H1 (cell line): ENCODE measurements around the gene ACVR2A. TPM values are rescaled to one million over a fixed set of nuclear protein-coding genes. Genes with fewer than 3 reads are reported as not detected.

ENCODE experiments used
- CTCF ChIA-PET: fragments of 300-600 bp; sonication (Branson Sonifier 250); formaldehyde crosslinking; loops from one replicate; lab custom pipeline; 2021; ENCODE audit not compliant: partially characterized antibody; lab: Charles Lee
- POLR2A ChIA-PET: fragments of 300-600 bp; sonication (Branson Sonifier 250); formaldehyde crosslinking; loops from one replicate; lab custom pipeline; 2021; ENCODE audit warnings: inconsistent platforms; ENCODE audit not compliant: partially characterized antibody; lab: Charles Lee
- DNase-seq, 2 experiments: peaks; one replicate each; pipeline versions ENCODE4 v3.0.0 to v3.0.0-alpha.2; 2010 to 2022; ENCODE audit warnings: low spot score in 2 of 2, low read depth in 1 of 2, mixed read lengths in 1 of 2
- FAIRE-seq: peaks from 2 replicates; lab custom pipeline; 2011; peaks lifted over from hg19 to GRCh38; lab: Jason Lieb, UNC
- H2AFZ ChIP-seq: 2 replicates; pipeline ENCODE4 v1.8.1; 2012; ENCODE audit warnings: low read length, inconsistent platforms
- H2AK5ac ChIP-seq: 2 replicates; pipeline ENCODE4 v1.6.1; 2013; ENCODE audit warnings: low read depth, low read length
- H2BK120ac ChIP-seq: replicated peaks from 2 replicates; pipeline ENCODE3; 2013; ENCODE audit warnings: low read depth, low read length, inconsistent platforms
- H2BK12ac ChIP-seq: 2 replicates; pipeline ENCODE4 v1.6.1; 2013; ENCODE audit warnings: low read depth, low read length
- H2BK15ac ChIP-seq: 2 replicates; pipeline ENCODE4 v1.6.1; 2013; ENCODE audit warnings: low read length
- H2BK20ac ChIP-seq: 2 replicates; pipeline ENCODE4 v1.6.1; 2013; ENCODE audit warnings: low read length
- H2BK5ac ChIP-seq: 2 replicates; pipeline ENCODE4 v1.6.1; 2013; ENCODE audit warnings: low read depth, low read length
- H3K14ac ChIP-seq: 2 replicates; pipeline ENCODE4 v1.6.1; 2013; ENCODE audit warnings: inconsistent platforms; ENCODE audit not compliant: insufficient read length
- H3K18ac ChIP-seq: 2 replicates; pipeline ENCODE4 v1.6.1; 2013; ENCODE audit warnings: low read length; ENCODE audit errors: extremely low read depth
- H3K23ac ChIP-seq: 2 replicates; pipeline ENCODE4 v1.6.1; 2013; ENCODE audit warnings: inconsistent platforms; ENCODE audit not compliant: insufficient read length
- H3K23me2 ChIP-seq: 2 replicates; pipeline ENCODE4 v1.6.1; 2013; ENCODE audit warnings: low read depth, low read length
- H3K27ac ChIP-seq: 2 replicates; pipeline ENCODE4 v1.6.1; 2011; ENCODE audit warnings: low read depth, low read length, inconsistent platforms
- H3K27me3 ChIP-seq, 4 experiments: replicated peaks in 1 of 4; 1 replicate in 1 of 4; 2 replicates in 3 of 4; pipeline versions ENCODE4 v1.6.1 to v1.8.1; 2011 to 2013; ENCODE audit warnings: low read length in 3 of 4, mild to moderate bottlenecking in 3 of 4, inconsistent platforms in 2 of 4, mixed read lengths in 2 of 4, moderate library complexity in 1 of 4; ENCODE audit not compliant: control insufficient read depth in 3 of 4, insufficient read depth in 3 of 4; ENCODE audit errors: extremely low read depth in 1 of 4
- H3K36me3 ChIP-seq, 4 experiments: 2 replicates each; pipeline versions ENCODE4 v1.6.1 to v1.8.1; 2011 to 2013; ENCODE audit warnings: mild to moderate bottlenecking in 4 of 4, low read length in 3 of 4, moderate library complexity in 2 of 4, control low read depth in 1 of 4, inconsistent platforms in 1 of 4; ENCODE audit not compliant: insufficient read depth in 4 of 4, control insufficient read depth in 2 of 4
- H3K4ac ChIP-seq: replicated peaks from 2 replicates; pipeline ENCODE3; 2013; ENCODE audit warnings: low read length, low read depth, mixed read lengths, inconsistent platforms; ENCODE audit not compliant: insufficient read length
- H3K4me1 ChIP-seq, 4 experiments: replicated peaks in 1 of 4; 1 replicate in 1 of 4; 2 replicates in 3 of 4; pipeline versions ENCODE4 v1.6.1 to v1.8.1; 2011 to 2013; ENCODE audit warnings: low read length in 3 of 4, inconsistent platforms in 2 of 4, mixed read lengths in 1 of 4; ENCODE audit not compliant: insufficient read depth in 4 of 4, control insufficient read depth in 3 of 4
- H3K4me2 ChIP-seq, 2 experiments: 2 replicates each; pipeline versions ENCODE4 v1.6.1 to v1.8.1; 2011 to 2013; ENCODE audit warnings: low read depth in 2 of 2, low read length in 2 of 2, control low read depth in 1 of 2, inconsistent platforms in 1 of 2, mild to moderate bottlenecking in 1 of 2; ENCODE audit not compliant: insufficient read depth in 1 of 2
- H3K4me3 ChIP-seq, 4 experiments: fragments of 200-600, 300-600 bp in 1 of 4; sonication (generic), shearing (Covaris generic), sonication (Bioruptor Twin) in 1 of 4; 2 replicates each; pipeline versions ENCODE4 v1.5.1 to v1.8.1; 2011 to 2016; ENCODE audit warnings: low read length in 4 of 4, low read depth in 3 of 4, control low read depth in 2 of 4, inconsistent platforms in 2 of 4, mild to moderate bottlenecking in 2 of 4, mixed read lengths in 1 of 4, moderate library complexity in 1 of 4; ENCODE audit not compliant: insufficient read depth in 2 of 4; ENCODE audit errors: extremely low read depth in 1 of 4
- H3K56ac ChIP-seq: replicated peaks from 2 replicates; pipeline ENCODE3; 2013; ENCODE audit warnings: low read depth, mild to moderate bottlenecking, mixed read lengths, low read length, inconsistent platforms; ENCODE audit not compliant: insufficient read length
- H3K79me1 ChIP-seq: 2 replicates; pipeline ENCODE4 v1.6.1; 2013; ENCODE audit warnings: low read depth, low read length, control low read depth
- H3K79me2 ChIP-seq, 2 experiments: 2 replicates each; pipeline versions ENCODE4 v1.6.1 to v1.8.1; 2012 to 2013; ENCODE audit warnings: low read length in 2 of 2, mild to moderate bottlenecking in 2 of 2, inconsistent platforms in 1 of 2; ENCODE audit not compliant: insufficient read depth in 2 of 2, control insufficient read depth in 1 of 2
- H3K9ac ChIP-seq, 4 experiments: replicated peaks in 1 of 4; 1 replicate in 1 of 4; 2 replicates in 3 of 4; pipeline versions ENCODE4 v1.6.1 to v1.8.1; 2011 to 2013; ENCODE audit warnings: low read depth in 3 of 4, low read length in 3 of 4, control low read depth in 2 of 4, mild to moderate bottlenecking in 2 of 4, moderate library complexity in 2 of 4, inconsistent platforms in 1 of 4; ENCODE audit errors: extremely low read depth in 1 of 4
- H3K9me3 ChIP-seq, 2 experiments: 2 replicates each; pipeline versions ENCODE4 v1.6.1 to v1.8.1; 2012 to 2013; ENCODE audit warnings: mild to moderate bottlenecking in 2 of 2, moderate library complexity in 2 of 2, control low read depth in 1 of 2, inconsistent platforms in 1 of 2, low read depth in 1 of 2, low read length in 1 of 2, mixed read lengths in 1 of 2; ENCODE audit not compliant: insufficient read depth in 2 of 2
- H4K20me1 ChIP-seq, 2 experiments: replicated peaks in 1 of 2; 2 replicates each; pipeline versions ENCODE3 to v1.8.1; 2011 to 2013; ENCODE audit warnings: inconsistent platforms in 2 of 2, low read length in 2 of 2, mild to moderate bottlenecking in 1 of 2; ENCODE audit not compliant: insufficient read depth in 2 of 2, control insufficient read depth in 1 of 2
- H4K5ac ChIP-seq: 2 replicates; pipeline ENCODE4 v1.6.1; 2013; ENCODE audit warnings: low read length, low read depth, mixed read lengths, inconsistent platforms; ENCODE audit not compliant: insufficient read length
- H4K8ac ChIP-seq: 2 replicates; pipeline ENCODE4 v1.8.0; 2013; ENCODE audit warnings: mild to moderate bottlenecking, moderate library complexity, low read length, inconsistent platforms; ENCODE audit not compliant: insufficient read depth; ENCODE audit errors: extremely low read depth
- H4K91ac ChIP-seq: replicated peaks from 2 replicates; pipeline ENCODE3; 2013; ENCODE audit warnings: low read length, mixed read lengths, inconsistent platforms; ENCODE audit not compliant: insufficient read length
- HDAC2 ChIP-seq, 2 experiments: fragments of 300-600 bp in 1 of 2; sonication (generic) in 1 of 2; IDR thresholded peaks; 2 replicates each; pipeline ENCODE4 v1.6.1; 2011 to 2012; ENCODE audit warnings: low read depth in 2 of 2, low read length in 2 of 2, mild to moderate bottlenecking in 2 of 2, moderate library complexity in 2 of 2, borderline replicate concordance in 1 of 2, inconsistent platforms in 1 of 2
- KDM5A ChIP-seq: fragments of 200-600 bp; IDR thresholded peaks from 2 replicates; pipeline ENCODE4 v1.7.1; 2012; ENCODE audit warnings: mild to moderate bottlenecking, low read length, inconsistent platforms, mixed read lengths
- SAP30 ChIP-seq: fragments of 300-600 bp; sonication (generic); IDR thresholded peaks from 2 replicates; pipeline ENCODE4 v1.7.1; 2012; ENCODE audit warnings: low read length, moderate library complexity, mild to moderate bottlenecking, inconsistent platforms; ENCODE audit not compliant: insufficient read depth, insufficient replicate concordance
- polyA plus RNA-seq, 7 experiments: library from polyadenylated mRNA; depleted of rRNA in 3 of 7; stranded (reverse) in 5 of 7; unstranded in 2 of 7; fragments of >200 nt in 5 of 7; fragments of 200-250 nt in 2 of 7; gene quantifications; 1 replicate in 5 of 7; 2 replicates in 1 of 7; 4 replicates in 1 of 7; pipeline versions ENCODE4 v1.2.1 to v1.2.3, GENCODE V29; 2011 to 2013; ENCODE audit warnings: missing spikeins in 2 of 7, mixed read lengths in 2 of 7
- total RNA-seq: library from RNA; stranded (reverse); fragmentation: NEBNext Ultra II Directional; extraction: Animal tissue kit (Norgen Biotek cat#: 25700); gene quantifications from 2 replicates; pipeline ENCODE4 v1.2.1, GENCODE V29; 2021

The ACVR2A gene
- total and polyA plus RNA-seq, 2 of the 8 experiments (the other 6 are each of a cell fraction or from before 2014, with no cell fraction given) = 3.4 to 18.1 TPM

DNA sequence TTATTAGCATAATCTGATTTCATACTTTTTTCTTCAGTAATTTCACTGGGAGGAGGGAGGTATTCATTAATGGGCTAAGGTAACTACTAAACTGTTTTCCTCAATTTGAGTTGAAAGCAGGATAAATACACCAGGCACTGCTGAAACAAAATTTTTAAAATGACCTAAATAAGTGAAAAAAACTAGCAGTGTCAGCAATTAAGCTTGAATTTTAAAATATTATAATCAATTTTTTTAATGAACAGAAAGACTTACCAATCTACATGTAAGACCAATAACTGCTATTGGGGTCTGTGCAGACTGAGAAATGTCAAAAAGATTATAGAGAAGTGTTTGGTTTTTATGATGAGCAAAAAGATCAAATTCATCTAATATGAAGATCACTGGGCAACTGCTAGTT, 107.3 kb downstream of the ACVR2A start:
- no peak overlapping the region for H2BK120ac ChIP-seq
- H3K36me3 ChIP-seq = peaks cover 0 to 18% (median 0%) of the 10 kb centered on the region in 4 experiments; a peak in 2 of 8 replicates
- no peak overlapping the region for H2BK20ac ChIP-seq
- no peaks in the 10 kb centered on the region for H3K79me1 ChIP-seq
- POLR2A ChIA-PET = no interaction called here
- H2AK5ac ChIP-seq = no peak overlapping the region
- H2BK15ac ChIP-seq = no peak overlapping the region
- no peaks in the 10 kb centered on the region for H3K9me3 ChIP-seq
- no peak overlapping the region for H4K8ac ChIP-seq
- DNase-seq (no peak), FAIRE-seq (no peak)
- H3K4me1 ChIP-seq = no peaks in the 10 kb centered on the region
- no peak overlapping the region for H2BK12ac ChIP-seq
- no peak overlapping the region for H2AFZ ChIP-seq
- TF ChIP-seq SAP30 (no peak), HDAC2 (IDR thresholded peaks at IDR 0.05; ENCODE audit: borderline replicate concordance in 1 of 2, low read depth in 2 of 2, low read length in 2 of 2) (no peak), KDM5A (no peak)
- no peaks in the 10 kb centered on the region for H4K20me1 ChIP-seq
- CTCF ChIA-PET = no interaction called here
- H4K5ac ChIP-seq = no peak overlapping the region
- H3K27ac ChIP-seq = no peak overlapping the region
- H3K14ac ChIP-seq = no peak overlapping the region
- H3K18ac ChIP-seq = no peak overlapping the region
- H3K79me2 ChIP-seq = no peaks in the 10 kb centered on the region
- H3K56ac ChIP-seq = no peak overlapping the region
- no peak overlapping the region for H3K4ac ChIP-seq
- no peak overlapping the region for H3K4me3 ChIP-seq
- H3K4me2 ChIP-seq = no peak overlapping the region
- H3K9ac ChIP-seq = no peak overlapping the region
- H4K91ac ChIP-seq = no peak overlapping the region
- H2BK5ac ChIP-seq = no peak overlapping the region
- H3K23me2 ChIP-seq = no peaks in the 10 kb centered on the region
- no peak overlapping the region for H3K23ac ChIP-seq
- no peaks in the 10 kb centered on the region for H3K27me3 ChIP-seq
